HG03039 (cell line): ENCODE measurements around the gene ATP6V0A1.
"Not testable (repeated sequence)": the region's sequence is repeated elsewhere in the genome, so short reads cannot be mapped to it uniquely, and the experiment has no call there.

Experiments
- ATAC-seq: cut with Tn5 transposase; IDR thresholded peaks from one replicate; pipeline ENCODE4 v1.9.1; 2021; ENCODE audit warnings: mild to moderate bottlenecking, moderate library complexity; ENCODE audit not compliant: unreplicated experiment

The ATP6V0A1 gene

GRCh38 chr17:42436391-42436790 lies 22.3 kb upstream of the ATP6V0A1 start:
- ATAC-seq, result no peak

DNA sequence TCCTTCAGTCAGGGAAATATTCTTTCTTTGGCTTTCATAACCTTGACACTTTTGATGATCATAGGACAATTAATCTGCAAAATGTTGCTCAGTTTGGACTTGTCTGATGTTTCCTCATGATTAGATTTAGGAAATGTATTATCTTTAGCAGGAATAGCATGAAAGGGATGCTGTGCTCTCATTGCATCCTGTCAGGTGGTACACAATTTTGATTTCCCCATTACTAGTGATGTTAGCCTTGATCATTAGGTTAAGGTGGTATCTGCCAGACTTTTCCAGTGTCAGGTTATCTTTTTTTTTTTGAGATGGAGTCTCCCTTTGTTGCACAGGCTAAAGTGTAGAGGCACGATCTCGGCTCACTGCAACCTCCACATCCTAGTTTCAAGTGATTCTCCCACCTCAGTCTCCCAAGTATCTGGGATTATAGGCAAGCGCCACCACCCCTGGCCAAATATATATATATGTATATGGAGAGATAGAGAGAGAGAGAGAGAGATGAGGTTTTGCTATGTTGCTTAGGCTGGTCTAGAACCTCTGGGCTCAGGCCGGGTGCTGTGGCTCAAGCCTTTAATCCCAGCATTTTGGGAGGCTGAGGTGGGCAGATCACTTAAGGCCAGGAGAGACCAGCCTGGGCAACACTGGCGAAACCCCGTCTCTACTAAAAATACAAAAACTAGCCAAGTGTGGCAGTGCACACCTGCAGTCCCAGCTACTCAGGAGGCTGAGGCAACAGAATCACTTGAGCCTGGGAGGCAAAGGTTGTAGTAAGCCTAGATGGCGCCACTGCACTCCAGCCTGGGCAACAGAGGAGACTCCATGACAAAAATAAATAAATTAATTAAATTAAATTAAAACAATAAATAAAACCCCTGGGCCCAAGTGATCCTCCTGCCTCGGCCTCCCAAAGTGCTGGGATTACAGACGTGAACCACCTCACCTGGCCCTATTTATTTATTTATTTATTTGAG lies 19.8 kb upstream of the ATP6V0A1 start:
- ATAC-seq, result no peak

- no peak for ATAC-seq
These were observed 17.1 kb upstream of the ATP6V0A1 start for GRCh38 chr17:42441371-42442195.

- ATAC-seq, result no peak
These were observed 16.5 kb upstream of the ATP6V0A1 start for GRCh38 chr17:42442196-42442565.

DNA sequence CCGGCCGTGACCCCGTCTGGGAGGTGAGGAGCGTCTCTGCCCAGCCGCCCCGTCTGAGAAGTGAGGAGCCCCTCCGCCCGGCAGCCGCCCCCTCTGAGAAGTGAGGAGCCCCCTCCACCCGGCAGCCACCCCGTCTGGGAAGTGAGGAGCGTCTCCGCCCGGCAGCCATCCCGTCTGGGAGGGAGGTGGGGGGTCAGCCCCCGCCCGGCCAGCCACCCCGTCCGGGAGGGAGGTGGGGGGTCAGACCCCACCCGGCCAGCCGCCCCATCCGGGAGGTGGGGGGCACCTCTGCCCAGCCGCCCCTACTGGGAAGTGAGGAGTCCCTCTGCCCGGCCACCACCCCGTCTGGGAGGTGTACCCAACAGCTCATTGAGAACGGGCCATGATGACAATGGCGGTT lies 9.5 kb upstream of the ATP6V0A1 start:
- ATAC-seq, result not testable (repeated sequence)

DNA sequence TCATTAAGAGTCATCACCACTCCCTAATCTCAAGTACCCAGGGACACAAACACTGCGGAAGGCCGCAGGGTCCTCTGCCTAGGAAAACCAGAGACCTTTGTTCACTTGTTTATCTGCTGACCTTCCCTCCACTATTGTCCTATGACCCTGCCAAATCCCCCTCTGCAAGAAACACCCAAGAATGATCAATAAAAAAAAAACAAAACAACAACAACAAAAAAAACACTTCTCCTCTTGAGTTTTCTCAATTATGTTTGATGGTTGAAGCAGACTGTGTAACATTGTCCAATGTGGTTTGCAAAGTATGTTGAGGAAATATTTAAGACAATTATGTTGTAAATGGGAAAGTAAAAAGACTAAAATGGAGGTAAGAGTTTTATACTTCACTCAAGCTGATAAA lies 8.8 kb upstream of the ATP6V0A1 start:
- not testable (repeated sequence) for ATAC-seq

DNA sequence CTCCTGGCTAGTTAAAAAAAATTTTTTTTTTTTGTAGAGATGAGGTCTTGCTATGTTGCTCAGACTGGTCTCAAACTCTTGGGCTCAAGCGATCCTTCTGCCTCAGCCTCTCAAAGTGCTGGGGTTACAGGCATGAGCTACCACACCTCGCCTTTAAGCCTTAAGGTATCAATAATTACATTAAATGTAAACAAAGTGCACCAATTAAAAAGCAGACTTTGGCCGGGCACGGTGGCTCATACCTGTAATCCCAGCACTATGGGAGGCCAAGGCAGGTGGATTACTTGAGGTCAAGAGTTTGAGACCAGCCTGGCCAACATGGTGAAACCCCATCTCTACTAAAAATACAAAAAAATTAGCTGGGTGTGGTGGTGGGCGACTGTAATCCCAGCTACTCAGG lies 7.4 kb upstream of the ATP6V0A1 start:
- not testable (repeated sequence) for ATAC-seq

GRCh38 chr17:42453439-42453838 lies 5.2 kb upstream of the ATP6V0A1 start:
- no peak for ATAC-seq

DNA sequence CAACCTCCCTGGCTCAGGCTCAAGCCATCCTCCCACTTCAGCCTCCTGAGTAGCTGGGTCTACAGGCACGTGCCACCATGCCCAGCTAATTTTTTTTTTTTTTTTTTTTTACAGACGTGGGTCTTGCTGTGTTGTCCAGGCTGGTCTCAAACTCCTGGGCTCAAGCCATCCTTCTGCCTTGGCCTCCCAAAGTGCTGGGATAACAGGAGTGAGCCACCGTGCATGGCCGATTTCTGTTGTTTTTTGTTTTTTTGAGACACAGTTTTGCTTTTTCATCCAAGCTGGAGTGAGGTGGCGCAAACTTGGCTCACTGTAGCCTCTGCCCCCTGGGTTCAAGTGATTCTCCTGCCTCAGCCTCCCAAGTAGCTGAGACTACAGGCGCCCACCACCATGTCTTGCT lies 3.7 kb upstream of the ATP6V0A1 start:
- not testable (repeated sequence) for ATAC-seq

GRCh38 chr17:42456223-42457106 lies 2.2 kb upstream of the ATP6V0A1 start:
- ATAC-seq, result no peak

DNA sequence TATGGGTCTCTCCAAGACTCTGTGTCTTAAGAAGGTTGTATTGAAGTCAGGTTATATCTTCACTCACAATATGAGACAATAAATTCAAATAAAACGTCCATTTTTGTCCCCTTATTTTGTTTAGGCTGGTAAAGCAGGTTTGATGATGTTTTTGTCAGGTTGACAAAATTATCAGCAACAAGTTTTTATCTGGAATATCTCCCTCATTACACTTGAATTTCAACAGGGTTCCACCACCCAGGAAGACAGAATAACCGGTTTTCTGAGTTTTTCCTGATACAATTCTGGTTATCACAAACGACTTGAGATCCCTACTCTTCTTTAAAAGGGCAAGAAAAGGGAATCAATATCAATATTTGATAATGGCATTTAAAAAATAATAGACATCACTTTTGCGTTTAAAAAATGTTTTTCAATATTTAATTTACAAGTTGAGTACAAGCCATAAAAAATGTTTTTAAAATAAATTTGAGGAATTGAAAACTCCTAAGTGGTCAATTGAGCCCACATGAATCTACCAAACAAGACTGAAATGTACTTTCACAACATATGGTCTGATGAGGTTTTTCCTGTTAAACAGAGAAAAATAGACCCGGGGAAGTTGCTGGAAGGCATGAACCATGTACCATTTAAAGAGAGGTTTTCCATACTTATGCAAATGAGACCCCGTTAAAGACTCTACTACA lies 1.4 kb upstream of the ATP6V0A1 start:
- ATAC-seq, result no peak

GRCh38 chr17:42459256-42459800 lies 650 bp downstream of the ATP6V0A1 start:
- no peak for ATAC-seq

DNA sequence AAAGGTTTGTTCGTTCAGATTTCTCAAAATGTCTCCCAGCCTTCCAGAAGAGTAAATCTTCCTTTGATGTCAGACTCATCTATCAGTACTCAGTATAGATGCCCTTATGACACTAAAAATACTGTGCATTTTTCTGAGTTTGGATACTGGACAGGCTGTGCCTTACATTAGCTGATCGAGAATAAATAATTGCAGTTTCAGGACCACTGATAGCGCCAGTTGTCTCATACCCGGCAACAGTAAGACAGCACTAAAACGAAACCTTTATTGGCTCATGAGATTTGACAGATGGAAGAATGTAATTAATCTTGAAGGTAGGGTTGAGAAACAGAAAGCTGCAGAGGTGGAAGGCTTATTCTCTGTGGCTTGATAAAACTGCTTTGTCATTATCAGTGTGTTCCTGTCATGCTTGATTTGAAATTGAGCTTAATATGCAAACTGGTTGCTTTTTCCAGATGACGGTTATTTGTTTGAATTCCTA lies 1.2 kb downstream of the ATP6V0A1 start:
- no peak for ATAC-seq

- no peak for ATAC-seq
These were observed 1.7 kb downstream of the ATP6V0A1 start for GRCh38 chr17:42460371-42460770.

GRCh38 chr17:42463976-42464400 lies 5.3 kb downstream of the ATP6V0A1 start:
- no peak for ATAC-seq

GRCh38 chr17:42467889-42468288 lies 9.2 kb downstream of the ATP6V0A1 start:
- ATAC-seq, result no peak

- ATAC-seq, result no peak
These were observed 14.2 kb downstream of the ATP6V0A1 start for GRCh38 chr17:42472709-42473521.

- ATAC-seq, result no peak
These were observed 15.6 kb downstream of the ATP6V0A1 start for GRCh38 chr17:42474276-42474675.

DNA sequence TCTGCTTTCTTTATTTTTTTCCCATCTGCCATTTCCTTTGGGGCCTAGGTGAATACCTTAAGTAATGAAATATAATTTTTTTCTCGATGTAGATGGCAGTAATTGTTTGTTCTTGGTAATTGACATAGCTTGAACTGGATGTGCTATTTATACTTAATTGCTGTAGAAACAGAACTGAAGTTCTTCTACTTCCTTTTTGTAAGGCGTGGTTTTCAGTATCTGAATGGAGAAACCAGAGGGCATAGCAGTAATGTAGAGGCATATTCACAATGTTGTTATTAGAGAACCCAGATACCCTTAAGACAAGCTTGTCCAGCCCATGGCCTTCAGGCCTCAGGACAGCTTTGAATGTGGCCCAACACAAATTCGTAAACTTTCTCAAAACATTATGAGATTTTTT lies 16.4 kb downstream of the ATP6V0A1 start:
- no peak for ATAC-seq
